ENCODE results near the gene FUT2. TPM values are rescaled to one million over a fixed set of nuclear protein-coding genes. Genes with fewer than 3 reads are reported as not detected.
"Not testable (repeated sequence)": the region's sequence is repeated elsewhere in the genome, so short reads cannot be mapped to it uniquely, and the experiment has no call there.

FUT2 gene
- total and polyA plus RNA-seq, 5 donors = 0.09 TPM; not detected in 4

DNA sequence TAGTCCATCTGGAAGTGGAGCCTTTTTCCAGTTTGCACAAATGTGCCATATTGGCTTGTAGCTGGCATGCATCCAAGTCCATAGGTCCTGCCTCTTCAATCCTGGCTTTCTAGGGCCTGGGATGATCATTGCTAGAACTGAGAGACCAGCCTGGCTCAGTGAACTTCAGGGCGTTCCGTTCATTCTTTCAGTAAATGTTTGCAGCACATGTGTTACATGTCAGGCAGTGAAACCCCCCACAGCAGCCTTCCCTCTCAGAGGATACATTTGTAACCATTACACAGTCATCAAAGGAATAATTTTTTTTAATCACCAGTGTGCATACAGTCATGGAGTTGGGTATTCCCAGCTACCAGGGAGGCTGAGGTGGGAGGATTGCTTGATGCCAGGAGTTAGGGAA, 9.7 kb downstream of the FUT2 start:
- Histone ChIP-seq H3K4me3 (ENCODE audit: low read length) (no peak overlapping the region), H3K4me1 (ENCODE audit: control insufficient read depth, insufficient read depth, low read length) (no peaks in the 10 kb centered on the region), H3K27ac (ENCODE audit: low read length) (no peak overlapping the region), H3K9me3 (ENCODE audit: control insufficient read depth, low read length) (no peaks in the 10 kb centered on the region), H3K27me3 (ENCODE audit: control insufficient read depth, insufficient read depth) (no peaks in the 10 kb centered on the region)
- DNase-seq (no peak), ATAC-seq (no peak)
- intact Hi-C loops (cut with DNase I) = no loop called here
- whole genome bisulfite sequencing = 57% methylated on average over 2 of the region's 2 CpGs

DNA sequence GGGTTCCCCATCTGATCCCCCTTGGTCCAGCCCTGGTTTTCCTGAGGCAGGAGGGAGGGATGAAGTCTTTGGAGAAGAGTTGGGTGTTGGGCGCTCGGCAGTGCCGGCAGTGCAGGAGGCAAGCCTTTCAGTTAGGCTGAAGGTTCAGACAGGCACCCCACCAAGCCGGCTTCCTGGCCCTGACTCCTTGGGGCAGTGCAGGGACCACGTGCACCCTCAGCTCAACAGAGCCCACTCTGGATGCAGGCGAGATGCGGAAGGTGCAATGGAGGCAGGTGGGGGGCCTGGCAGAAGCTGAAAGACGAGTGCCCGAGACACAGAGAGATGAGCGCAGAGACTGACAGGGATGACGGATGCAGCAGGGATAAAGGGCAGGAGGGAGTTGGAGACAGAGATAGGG, 12.7 kb downstream of the FUT2 start:
- no peaks in the 10 kb centered on the region for H3K27me3 ChIP-seq (ENCODE audit: control insufficient read depth, insufficient read depth)
- H3K27ac ChIP-seq (ENCODE audit: low read length) = no peak overlapping the region
- no peak overlapping the region for H3K4me3 ChIP-seq (ENCODE audit: low read length)
- no peaks in the 10 kb centered on the region for H3K9me3 ChIP-seq (ENCODE audit: control insufficient read depth, low read length)
- no peak for ATAC-seq
- DNase-seq = no peak
- intact Hi-C loops (cut with DNase I) = no loop called here
- WGBS = 44% methylated on average over 11 of the region's 11 CpGs
- H3K4me1 ChIP-seq (ENCODE audit: control insufficient read depth, insufficient read depth, low read length) = no peaks in the 10 kb centered on the region

GRCh38 chr19:48711106-48711662, 15.4 kb downstream of the FUT2 start:
- Histone ChIP-seq H3K27me3 (ENCODE audit: control insufficient read depth, insufficient read depth) (no peaks in the 10 kb centered on the region), H3K9me3 (ENCODE audit: control insufficient read depth, low read length) (no peaks in the 10 kb centered on the region), H3K27ac (ENCODE audit: low read length) (no peak overlapping the region), H3K4me1 (ENCODE audit: control insufficient read depth, insufficient read depth, low read length) (peaks cover 4% of the 10 kb centered on the region), H3K4me3 (ENCODE audit: low read length) (no peak overlapping the region)
- 93% methylated on average over 4 of the region's 4 CpGs for WGBS
- DNase-seq = no peak
- ATAC-seq = no peak
- intact Hi-C loops (cut with DNase I) = no loop called here

DNA sequence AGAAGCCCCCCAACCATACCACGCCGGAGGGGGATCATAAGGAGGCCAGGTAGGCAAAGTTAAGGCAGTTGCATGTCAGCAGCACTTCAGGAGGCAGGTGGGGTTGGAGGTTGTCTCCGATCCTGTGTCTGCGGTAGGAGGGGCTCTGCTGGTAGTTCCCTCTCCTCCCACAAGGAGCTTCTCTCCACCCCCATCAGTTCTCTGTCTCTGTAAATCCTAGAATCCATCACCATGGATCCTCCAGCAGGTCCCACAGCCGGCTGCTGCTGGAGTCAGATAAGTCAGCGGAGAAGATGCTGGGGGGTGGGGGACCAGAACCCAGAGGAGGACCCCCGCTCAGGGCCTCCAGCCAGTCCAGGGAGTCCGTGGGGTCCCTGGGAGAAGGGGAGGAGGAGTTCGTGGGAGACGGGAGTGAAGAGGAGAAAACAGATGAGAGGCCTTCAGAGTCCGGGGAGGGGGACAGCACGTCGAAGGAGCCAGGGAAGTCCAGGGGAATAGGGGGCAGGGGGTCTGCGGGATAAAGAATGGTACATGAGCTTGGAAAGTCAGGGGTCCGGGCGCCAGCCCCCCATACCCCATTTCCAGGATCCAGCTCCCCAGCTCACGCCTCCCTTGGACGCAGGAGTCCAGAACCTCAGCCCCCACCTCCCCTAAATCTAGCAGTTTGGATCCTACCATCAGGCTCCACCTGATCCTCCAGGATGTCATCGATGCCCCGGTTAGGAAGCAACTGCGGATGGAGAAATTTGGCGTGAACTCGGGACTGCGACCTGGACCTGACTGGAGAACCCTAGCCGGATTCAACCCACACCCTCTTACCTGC, 17.5 kb downstream of the FUT2 start:
- Histone ChIP-seq H3K27ac (ENCODE audit: low read length) (peak overlapping the region; percentile 23), H3K4me3 (ENCODE audit: low read length) (peak overlapping the region; percentile 47), H3K27me3 (ENCODE audit: control insufficient read depth, insufficient read depth) (no peaks in the 10 kb centered on the region), H3K4me1 (ENCODE audit: control insufficient read depth, insufficient read depth, low read length) (peaks cover 6% of the 10 kb centered on the region), H3K9me3 (ENCODE audit: control insufficient read depth, low read length) (no peaks in the 10 kb centered on the region)
- intact Hi-C loops (cut with DNase I) = no loop called here
- WGBS = 13% methylated on average over 25 of the region's 25 CpGs
- ATAC-seq (no peak), DNase-seq (peak in 2 of 3 donors; percentile 53 to 67)

DNA sequence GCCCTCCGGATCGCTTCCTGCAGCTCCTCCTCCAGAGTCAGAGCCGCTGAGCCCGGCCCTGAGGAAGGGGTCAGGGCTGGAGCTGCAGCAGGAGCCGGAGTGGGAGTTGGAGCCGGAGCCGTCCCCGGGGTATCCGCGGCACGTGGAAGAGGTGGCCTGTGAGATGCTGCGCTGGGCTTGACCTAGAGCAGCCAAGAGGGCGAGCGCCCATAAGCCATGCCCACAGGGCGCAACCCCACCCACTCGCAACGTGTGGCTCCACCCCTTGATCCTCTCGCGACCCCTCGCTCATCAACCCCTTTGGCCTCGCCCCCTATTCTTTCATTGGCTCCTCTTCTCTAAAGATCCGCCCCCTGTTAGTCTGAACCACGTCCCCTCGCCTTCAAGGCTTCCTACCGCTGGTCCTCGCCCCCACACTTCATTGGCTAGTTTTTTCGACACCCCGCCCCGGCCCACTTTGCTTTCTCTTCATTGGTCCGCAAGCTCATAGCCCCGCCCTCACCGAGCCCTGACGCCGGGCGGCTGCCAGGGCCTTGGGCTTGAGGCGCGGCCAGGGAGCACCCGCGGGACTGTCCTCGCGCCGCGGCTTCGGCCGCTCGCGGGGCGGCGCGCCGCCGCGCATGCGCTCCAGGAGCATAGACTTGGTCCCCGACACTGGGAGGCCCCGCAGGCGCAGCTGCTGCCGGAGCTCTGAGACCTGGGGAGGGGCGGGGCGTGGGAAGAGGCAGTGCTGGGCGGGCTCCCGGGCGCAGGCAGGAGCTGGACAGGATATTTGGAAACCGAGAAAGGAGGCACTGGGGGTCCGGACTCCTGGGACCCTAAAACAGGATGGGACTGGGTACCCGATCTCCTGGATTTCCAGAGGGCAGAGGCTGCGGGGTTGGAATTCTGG, 18.3 kb downstream of the FUT2 start:
- Histone ChIP-seq H3K27me3 (ENCODE audit: control insufficient read depth, insufficient read depth) (no peaks in the 10 kb centered on the region), H3K4me1 (ENCODE audit: control insufficient read depth, insufficient read depth, low read length) (peaks cover 11% of the 10 kb centered on the region), H3K9me3 (ENCODE audit: control insufficient read depth, low read length) (no peaks in the 10 kb centered on the region), H3K4me3 (ENCODE audit: low read length) (peak overlapping the region; percentile 47), H3K27ac (ENCODE audit: low read length) (peak overlapping the region; percentile 86)
- DNase-seq = peak; percentile 99 to 100 (median 100)
- peak; percentile 91 to 95 for ATAC-seq
- intact Hi-C loops (cut with DNase I) = no loop called here
- under 1% methylated on average over 67 of the region's 67 CpGs for WGBS

GRCh38 chr19:48714759-48715675, 19.2 kb downstream of the FUT2 start:
- peak overlapping the region; percentile 86 for H3K27ac ChIP-seq (ENCODE audit: low read length)
- H3K4me3 ChIP-seq (ENCODE audit: low read length) = peak overlapping the region; percentile 43
- no peak for ATAC-seq
- peaks cover 15% of the 10 kb centered on the region for H3K4me1 ChIP-seq (ENCODE audit: control insufficient read depth, insufficient read depth, low read length)
- intact Hi-C loops (cut with DNase I) = no loop called here
- DNase-seq = peak; percentile 42 to 69 (median 65)
- 57% methylated on average over 26 of the region's 26 CpGs for WGBS
- no peaks in the 10 kb centered on the region for H3K27me3 ChIP-seq (ENCODE audit: control insufficient read depth, insufficient read depth)
- no peaks in the 10 kb centered on the region for H3K9me3 ChIP-seq (ENCODE audit: control insufficient read depth, low read length)

GRCh38 chr19:48715681-48716171, 20.0 kb downstream of the FUT2 start:
- H3K4me1 ChIP-seq (ENCODE audit: control insufficient read depth, insufficient read depth, low read length) = peaks cover 15% of the 10 kb centered on the region
- peak overlapping the region; percentile 9 for H3K27ac ChIP-seq (ENCODE audit: low read length)
- no peaks in the 10 kb centered on the region for H3K27me3 ChIP-seq (ENCODE audit: control insufficient read depth, insufficient read depth)
- intact Hi-C loops (cut with DNase I) = no loop called here
- H3K9me3 ChIP-seq (ENCODE audit: control insufficient read depth, low read length) = no peaks in the 10 kb centered on the region
- DNase-seq (peak; percentile 40 to 71 (median 69)), ATAC-seq (no peak)
- 62% methylated on average over 19 of the region's 19 CpGs for WGBS
- H3K4me3 ChIP-seq (ENCODE audit: low read length) = no peak overlapping the region

DNA sequence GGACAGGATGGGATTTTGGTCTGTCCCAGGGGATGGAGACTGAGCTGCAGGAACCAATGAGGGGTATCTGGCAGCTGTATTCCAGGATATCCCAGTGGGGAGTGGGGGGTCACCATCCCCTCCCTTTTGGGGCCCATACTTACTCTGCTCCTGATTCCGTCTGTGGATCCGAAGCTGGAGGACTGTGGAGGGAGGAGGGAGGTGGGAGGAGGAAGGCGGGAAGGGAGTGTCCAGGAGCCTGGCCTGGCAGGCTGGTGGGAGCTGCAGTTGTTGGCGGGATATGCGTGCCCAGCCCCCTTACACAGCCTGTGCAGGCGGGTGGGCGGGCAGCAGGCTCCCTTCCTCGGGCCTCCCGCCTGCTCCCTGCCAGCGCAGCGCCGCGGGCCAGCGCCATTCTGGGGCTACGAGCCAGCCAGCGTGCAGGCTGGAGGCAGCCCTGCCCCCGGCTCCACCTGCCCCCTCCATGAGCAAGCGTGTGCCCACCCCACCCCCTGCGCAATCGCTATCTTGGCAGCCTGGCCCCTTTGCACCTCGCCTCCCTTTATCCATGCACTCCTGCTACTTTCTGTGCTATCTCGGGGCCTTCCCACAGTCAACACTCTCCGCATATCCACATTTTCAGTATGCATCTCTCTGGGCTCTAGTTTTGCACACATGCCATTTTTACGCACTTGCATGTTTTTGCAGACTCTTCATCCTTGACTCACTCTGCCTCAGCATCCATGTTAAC, 21.0 kb downstream of the FUT2 start:
- peak; percentile 3 to 7 for ATAC-seq
- Histone ChIP-seq H3K27me3 (ENCODE audit: control insufficient read depth, insufficient read depth) (no peaks in the 10 kb centered on the region), H3K9me3 (ENCODE audit: control insufficient read depth, low read length) (no peaks in the 10 kb centered on the region), H3K27ac (ENCODE audit: low read length) (peak overlapping the region; percentile 19), H3K4me3 (ENCODE audit: low read length) (no peak overlapping the region), H3K4me1 (ENCODE audit: control insufficient read depth, insufficient read depth, low read length) (peaks cover 15% of the 10 kb centered on the region)
- WGBS = 12% methylated on average over 24 of the region's 24 CpGs
- DNase-seq = peak; percentile 72 to 92 (median 91)
- intact Hi-C loops (cut with DNase I) = no loop called here

GRCh38 chr19:48718106-48718505, 22.3 kb downstream of the FUT2 start:
- H3K27ac ChIP-seq (ENCODE audit: low read length) = not testable (repeated sequence)

More at GRCh38 chr19:48718106-48718505, 22.3 kb downstream of the FUT2 start:
- intact Hi-C loops (cut with DNase I); H3K4me3 ChIP-seq (ENCODE audit: low read length); H3K9me3 ChIP-seq (ENCODE audit: control insufficient read depth, low read length); H3K27me3 ChIP-seq (ENCODE audit: control insufficient read depth, insufficient read depth); DNase-seq; ATAC-seq: not testable (repeated sequence)
- H3K4me1 ChIP-seq (ENCODE audit: control insufficient read depth, insufficient read depth, low read length) = peaks cover 15% of the 10 kb centered on the region
- 95% methylated on average over 13 of the region's 13 CpGs for WGBS

Data from right cardiac atrium (tissue), 5 donors.